HG03066 (cell line): ENCODE measurements around the gene CD177.
"Not testable (repeated sequence)": the region's sequence is repeated elsewhere in the genome, so short reads cannot be mapped to it uniquely, and the experiment has no call there.

Experiments
- ATAC-seq: cut with Tn5 transposase; IDR thresholded peaks from one replicate; pipeline ENCODE4 v1.9.1; 2021; ENCODE audit warnings: low read depth; ENCODE audit not compliant: unreplicated experiment

CD177 gene

DNA sequence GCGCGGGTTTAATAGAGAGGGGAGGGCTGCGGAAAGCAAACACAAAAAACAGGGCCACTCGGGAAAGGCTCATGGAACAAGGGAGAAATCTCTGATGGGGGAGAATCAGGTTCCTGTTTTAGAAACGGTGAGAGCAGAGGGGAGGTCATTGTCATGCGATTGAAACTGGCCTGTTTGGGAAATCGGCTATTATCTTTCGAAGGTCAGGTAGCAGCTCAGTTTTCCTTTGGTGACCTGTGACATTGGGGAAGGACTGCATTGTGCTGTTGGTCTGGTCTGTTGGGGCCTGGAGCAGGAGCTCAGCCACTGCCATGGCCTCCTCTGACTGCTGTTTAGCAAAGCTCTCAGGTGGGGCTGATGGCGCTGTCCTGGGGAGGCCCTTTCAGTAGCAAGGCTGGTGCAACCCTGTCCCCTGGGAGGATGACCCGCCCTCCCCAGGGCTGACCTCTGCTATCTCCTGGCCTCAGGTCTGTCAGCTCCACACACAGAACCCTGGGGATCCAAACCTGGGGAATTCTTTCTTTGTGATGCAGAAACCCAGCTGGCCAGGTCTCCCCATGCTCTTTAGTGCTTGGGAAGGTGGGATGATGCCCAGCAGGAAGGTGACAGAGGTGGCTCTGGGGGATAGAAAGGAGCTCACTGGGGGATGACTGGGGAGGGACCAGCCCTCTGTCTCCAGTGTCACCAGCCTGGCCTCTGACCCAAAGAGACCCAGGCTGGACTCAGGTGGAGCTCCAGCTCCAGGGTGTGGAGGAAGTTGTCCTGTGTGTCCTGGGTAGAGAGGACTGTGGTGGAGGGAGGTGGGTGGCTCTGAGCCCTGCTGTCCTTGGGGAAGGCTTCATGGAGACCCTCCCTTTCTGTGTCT is 21.2 kb upstream of the CD177 start:
- ATAC-seq = no peak

GRCh38 chr19:43336508-43336907 is 17.0 kb upstream of the CD177 start:
- not testable (repeated sequence) for ATAC-seq

- ATAC-seq = no peak
Measured at GRCh38 chr19:43337737-43338136, 15.7 kb upstream of the CD177 start.

GRCh38 chr19:43338530-43338929 is 15.0 kb upstream of the CD177 start:
- no peak for ATAC-seq

DNA sequence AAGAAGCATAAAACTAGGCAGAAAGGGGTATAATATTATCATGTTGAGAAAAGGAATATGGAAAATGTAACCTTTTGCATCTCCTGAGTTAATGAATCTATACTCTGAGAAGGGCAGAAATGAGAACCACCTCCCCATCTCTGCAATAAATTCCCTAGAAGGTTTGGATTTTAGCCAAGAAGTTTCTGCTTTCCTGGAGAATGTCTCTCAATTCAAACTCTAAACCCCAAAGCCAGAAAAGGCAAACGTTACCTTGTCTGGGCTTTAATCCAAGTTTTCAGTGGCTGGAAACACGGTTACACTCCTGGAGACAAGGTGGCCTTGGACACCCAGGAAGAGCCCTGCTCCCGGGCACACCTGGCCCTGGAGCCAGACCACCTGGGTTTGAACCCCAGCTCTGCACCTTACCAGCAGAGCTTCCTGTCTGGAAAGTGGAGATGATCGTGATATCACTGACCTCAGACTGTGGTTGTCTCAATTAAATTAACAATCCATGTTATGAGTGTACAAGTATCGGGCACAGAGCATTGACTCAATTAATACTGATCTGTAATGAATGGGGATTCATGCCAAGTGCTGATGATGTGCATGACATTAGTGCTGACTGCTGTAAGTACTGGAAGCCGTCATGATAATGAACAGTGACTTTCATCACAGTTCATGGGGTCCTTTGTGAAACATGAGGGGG is 14.1 kb upstream of the CD177 start:
- not testable (repeated sequence) for ATAC-seq

DNA sequence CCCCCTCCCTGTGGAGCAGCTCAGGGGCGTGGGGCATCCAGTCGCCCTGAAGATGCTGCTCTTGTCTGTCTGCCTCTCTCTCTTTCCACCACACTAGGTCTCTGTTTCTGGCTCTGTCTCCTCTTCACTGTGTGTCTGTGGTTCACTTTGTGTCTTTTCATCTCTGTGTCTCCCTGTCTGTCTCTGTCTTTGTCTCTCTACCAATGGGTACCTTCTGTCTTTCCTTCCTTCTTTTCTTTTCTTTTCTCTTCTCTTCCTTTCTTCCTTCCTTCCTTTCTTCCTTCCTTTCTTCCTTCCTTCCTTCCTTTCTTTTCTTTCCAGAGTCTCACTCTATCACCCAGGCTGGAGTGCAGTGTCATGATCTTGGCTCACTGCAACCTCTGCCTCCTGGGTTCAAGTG is 13.4 kb upstream of the CD177 start:
- not testable (repeated sequence) for ATAC-seq

- not testable (repeated sequence) for ATAC-seq
Measured at GRCh38 chr19:43341098-43341497, 12.4 kb upstream of the CD177 start.

GRCh38 chr19:43342104-43342503 is 11.4 kb upstream of the CD177 start:
- not testable (repeated sequence) for ATAC-seq

DNA sequence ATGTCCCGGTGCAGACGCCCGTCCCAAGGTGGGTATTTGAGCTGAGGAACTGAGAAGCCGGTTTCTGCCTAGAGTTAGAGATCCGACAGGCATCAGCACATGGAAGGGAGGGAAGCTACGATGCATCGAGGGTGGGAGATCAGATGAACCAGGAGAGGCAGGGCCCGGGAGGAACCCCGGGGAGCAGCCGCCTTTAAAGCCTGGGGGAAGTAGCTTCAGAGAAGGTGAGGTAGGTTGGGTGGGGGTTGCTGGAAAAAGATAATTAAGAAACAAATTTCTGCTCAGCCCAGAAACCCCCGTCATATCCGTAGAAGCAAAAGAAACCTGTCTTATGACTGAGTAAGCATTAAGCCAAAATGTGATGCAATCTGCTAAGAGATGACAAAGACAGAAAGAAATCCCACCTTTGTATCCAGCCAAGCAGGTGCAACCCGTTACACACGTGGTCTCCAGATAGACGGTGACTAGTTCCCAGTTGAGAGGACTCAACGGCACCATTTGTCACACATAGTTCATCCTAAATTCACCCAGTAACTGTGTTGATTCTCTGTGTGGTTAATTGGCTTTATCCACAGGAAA is 9.1 kb upstream of the CD177 start:
- ATAC-seq = not testable (repeated sequence)

GRCh38 chr19:43349813-43350212 is 3.7 kb upstream of the CD177 start:
- not testable (repeated sequence) for ATAC-seq

DNA sequence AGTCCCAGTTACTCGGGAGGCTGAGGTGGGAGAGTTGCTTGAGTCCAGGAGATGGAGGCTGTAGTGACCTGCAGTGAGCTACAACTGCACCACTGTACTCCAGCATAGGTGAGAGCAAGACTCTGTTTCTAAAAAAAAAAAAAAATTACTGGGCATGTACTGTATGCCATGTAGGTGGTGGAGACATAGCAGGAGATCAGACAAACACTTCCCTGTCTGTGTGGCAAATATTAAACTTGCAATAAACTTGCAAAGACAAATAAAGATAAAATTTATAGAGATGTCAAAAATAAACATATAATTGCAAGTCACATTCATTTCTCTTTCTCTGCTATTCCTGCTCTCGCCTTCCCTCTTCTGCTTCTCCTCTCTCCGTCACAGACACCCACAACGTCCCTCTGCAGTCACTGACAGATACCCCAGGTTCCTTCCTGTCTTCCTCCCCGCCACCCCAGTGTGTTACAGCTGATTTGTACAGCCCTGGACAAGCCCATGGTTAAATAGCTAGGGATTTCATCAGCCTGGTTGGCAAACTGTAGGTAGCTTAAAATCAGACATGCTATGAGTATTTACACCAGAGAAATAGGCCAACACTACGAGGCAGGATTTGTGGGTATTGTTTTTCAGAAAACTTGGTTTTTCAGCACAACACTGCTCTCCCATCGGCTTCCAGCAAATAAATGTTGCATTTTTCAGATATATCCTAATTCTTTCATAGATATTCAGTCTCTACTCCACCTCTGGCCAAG is 1.3 kb upstream of the CD177 start:
- ATAC-seq = no peak

- ATAC-seq = no peak
Measured at GRCh38 chr19:43354305-43354627, 780 bp downstream of the CD177 start.

- not testable (repeated sequence) for ATAC-seq
Measured at GRCh38 chr19:43356749-43357148, 3.3 kb downstream of the CD177 start.

DNA sequence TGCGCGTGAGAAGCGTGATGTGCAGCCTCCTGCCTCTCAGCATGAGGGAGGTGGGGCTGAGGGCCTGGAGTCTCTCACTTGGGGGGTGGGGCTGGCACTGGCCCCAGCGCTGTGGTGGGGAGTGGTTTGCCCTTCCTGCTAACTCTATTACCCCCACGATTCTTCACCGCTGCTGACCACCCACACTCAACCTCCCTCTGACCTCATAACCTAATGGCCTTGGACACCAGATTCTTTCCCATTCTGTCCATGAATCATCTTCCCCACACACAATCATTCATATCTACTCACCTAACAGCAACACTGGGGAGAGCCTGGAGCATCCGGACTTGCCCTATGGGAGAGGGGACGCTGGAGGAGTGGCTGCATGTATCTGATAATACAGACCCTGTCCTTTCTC is 8.7 kb downstream of the CD177 start:
- no peak for ATAC-seq

DNA sequence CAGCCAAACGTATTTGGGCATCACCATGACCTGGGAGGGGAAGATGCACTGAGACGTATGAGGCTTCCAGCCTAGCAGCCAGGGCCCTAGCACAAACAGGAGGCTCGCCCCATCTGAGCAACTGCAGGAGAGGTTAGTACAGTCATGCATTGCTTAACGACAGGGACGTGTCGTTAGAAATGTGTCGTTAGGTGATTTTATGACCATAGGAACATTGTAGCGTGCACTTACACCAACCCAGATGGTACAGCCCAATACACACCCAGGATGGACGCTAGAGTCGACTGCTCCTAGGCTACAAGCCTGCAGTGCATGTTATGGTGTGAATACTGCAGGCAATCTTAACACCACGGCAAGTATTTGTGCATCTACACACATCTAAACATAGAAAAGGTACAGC is 9.3 kb downstream of the CD177 start:
- no peak for ATAC-seq

GRCh38 chr19:43365677-43366076 is 12.2 kb downstream of the CD177 start:
- not testable (repeated sequence) for ATAC-seq

GRCh38 chr19:43367822-43368221 is 14.3 kb downstream of the CD177 start:
- ATAC-seq = no peak

DNA sequence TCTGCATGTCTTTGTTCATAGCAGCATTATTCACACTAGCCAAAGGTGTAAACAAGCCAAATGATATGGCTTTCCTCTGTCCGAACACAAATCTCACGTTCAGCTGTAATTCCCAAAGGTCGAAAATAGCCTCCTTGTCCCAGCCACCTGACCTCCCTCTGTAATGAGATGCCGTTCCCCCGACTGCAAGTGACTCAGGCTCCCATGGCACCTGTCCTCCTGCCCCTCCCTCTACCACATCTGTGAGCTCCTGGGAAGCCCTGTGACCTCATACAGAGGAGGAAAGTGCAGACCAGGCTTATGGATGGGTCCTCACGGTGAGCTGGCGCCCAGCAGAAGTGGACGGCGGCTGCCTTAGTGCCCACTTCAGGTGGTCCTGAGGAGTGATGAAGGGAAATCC is 15.4 kb downstream of the CD177 start:
- ATAC-seq = not testable (repeated sequence)

GRCh38 chr19:43371909-43372308 is 18.4 kb downstream of the CD177 start:
- ATAC-seq = no peak

DNA sequence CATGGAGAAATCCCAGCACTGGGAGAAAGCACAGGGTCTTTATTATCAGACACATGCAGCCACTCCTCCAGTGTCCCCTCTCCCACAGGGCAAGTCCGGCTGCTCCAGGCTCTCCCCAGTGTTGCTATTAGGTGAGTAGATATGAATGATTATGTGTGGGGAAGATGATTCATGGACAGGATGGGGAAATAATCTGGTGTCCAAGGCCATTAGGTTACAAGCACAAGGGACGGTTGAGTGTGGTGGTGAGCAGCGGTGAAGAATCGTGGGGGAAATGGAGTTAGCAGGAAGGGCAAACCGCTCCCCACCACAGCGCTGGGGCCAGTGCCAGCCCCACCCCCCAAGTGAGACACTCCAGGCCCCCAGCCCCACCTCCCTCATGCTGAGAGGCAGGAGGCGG is 19.0 kb downstream of the CD177 start:
- no peak for ATAC-seq

- ATAC-seq = not testable (repeated sequence)
Measured at GRCh38 chr19:43377624-43378023, 24.1 kb downstream of the CD177 start.
